NCI-H2029 treated with DMSO at 0.1 percent for 48 hours (cell line): ENCODE measurements around the gene MOV10L1.

Experiments used
- DNase-seq: peaks from one replicate; lab custom pipeline; 2025; lab: John Stamatoyannopoulos, UW

Gene MOV10L1

GRCh38 chr22:50089682-50090411 lies at the start of gene MOV10L1:
Gene MOV10L1 (plus strand): TSS chr22:50090006. CDS start chr22:50090089, 83 bp downstream.
- DNase-seq = no peak

- DNase-seq = no peak
These were observed 49.1 kb upstream of the MOV10L1 start for GRCh38 chr22:50040717-50041116.

- no peak for DNase-seq
These were observed 48.3 kb upstream of the MOV10L1 start for GRCh38 chr22:50041361-50042065.

GRCh38 chr22:50044485-50045118 lies 45.2 kb upstream of the MOV10L1 start:
- DNase-seq = no peak

- no peak for DNase-seq
These were observed 44.4 kb upstream of the MOV10L1 start for GRCh38 chr22:50045211-50046018.

GRCh38 chr22:50046019-50046415 lies 43.8 kb upstream of the MOV10L1 start:
- no peak for DNase-seq

GRCh38 chr22:50046481-50047245 lies 43.1 kb upstream of the MOV10L1 start:
- no peak for DNase-seq

- no peak for DNase-seq
These were observed 42.5 kb upstream of the MOV10L1 start for GRCh38 chr22:50047346-50047745.

- no peak for DNase-seq
These were observed 41.6 kb upstream of the MOV10L1 start for GRCh38 chr22:50048061-50048765.

- no peak for DNase-seq
These were observed 41.0 kb upstream of the MOV10L1 start for GRCh38 chr22:50048836-50049235.

- DNase-seq = no peak
These were observed 40.3 kb upstream of the MOV10L1 start for GRCh38 chr22:50049299-50050195.

GRCh38 chr22:50051930-50052329 lies 37.9 kb upstream of the MOV10L1 start:
- no peak for DNase-seq

GRCh38 chr22:50053861-50054260 lies 35.9 kb upstream of the MOV10L1 start:
- no peak for DNase-seq

- no peak for DNase-seq
These were observed 33.4 kb upstream of the MOV10L1 start for GRCh38 chr22:50056214-50056972.

GRCh38 chr22:50057278-50058060 lies 32.3 kb upstream of the MOV10L1 start:
- DNase-seq = no peak

GRCh38 chr22:50058061-50058905 lies 31.5 kb upstream of the MOV10L1 start, which contains the start of gene TTLL8:
Gene TTLL8 (minus strand): TSS chr22:50058298.
- no peak for DNase-seq
